ENCODE data around the gene NOS1AP. TPM values are rescaled to one million over a fixed set of nuclear protein-coding genes. Genes with fewer than 3 reads are reported as not detected.

NOS1AP gene
- total RNA-seq, 1 donor from 2014 or later, result 2.0 TPM

DNA sequence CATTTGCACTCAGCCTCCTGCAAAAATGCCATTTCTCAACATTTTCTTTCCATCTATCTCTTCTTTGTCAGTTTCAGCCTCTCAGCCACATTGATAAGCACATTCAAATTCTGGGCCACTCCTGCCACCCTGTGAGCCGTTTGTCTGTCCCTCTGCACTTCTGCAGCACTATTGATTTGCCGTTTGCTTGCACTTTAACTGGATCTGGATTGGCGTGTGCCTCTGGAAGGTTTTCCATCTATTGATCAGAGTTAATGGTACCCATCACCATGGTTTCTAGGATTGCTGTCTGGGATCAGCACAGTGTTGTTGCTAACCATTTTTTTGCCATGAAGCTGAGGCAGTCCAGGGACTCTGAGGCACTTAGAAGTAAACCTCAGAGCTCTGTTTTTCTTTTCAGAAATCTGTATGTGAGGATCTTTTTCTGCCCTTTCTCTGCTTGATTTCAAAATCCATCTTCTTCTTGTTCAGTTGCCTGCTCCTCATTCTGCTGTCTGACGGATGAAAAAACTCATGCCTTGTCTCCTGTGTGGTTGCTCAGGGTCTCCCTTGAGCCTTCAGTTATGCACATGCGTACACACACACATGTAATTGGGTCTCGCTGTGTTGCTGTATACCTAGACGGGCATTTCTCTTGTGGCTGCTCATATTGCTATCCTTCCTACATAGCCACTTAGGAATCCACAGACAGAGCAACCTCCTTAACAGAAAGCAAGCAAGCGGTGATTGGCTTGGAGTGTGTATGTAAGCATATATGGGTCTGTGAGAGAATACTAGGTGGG lies 67.9 kb downstream of the NOS1AP start:
- H3K9me3 ChIP-seq, result no peaks in the 10 kb centered on the region
- H3K27me3 ChIP-seq, result no peaks in the 10 kb centered on the region
- H3K4me3 ChIP-seq, result no peak overlapping the region
- no peak for TF ChIP-seq POLR2AphosphoS5 (IDR thresholded peaks at IDR 0.05; ENCODE audit: insufficient read depth in 1 of 2, low read depth in 1 of 2)
- intact Hi-C loops (cut with DNase I), result no loop called here
- no peak for DNase-seq (ENCODE audit: extremely low spot score in 2 of 2)
- no peak overlapping the region for H3K27ac ChIP-seq
- no peaks in the 10 kb centered on the region for H3K36me3 ChIP-seq
- no peaks in the 10 kb centered on the region for H3K4me1 ChIP-seq

- DNase-seq (ENCODE audit: extremely low spot score in 2 of 2), result no peak
These were observed 68.6 kb downstream of the NOS1AP start for GRCh38 chr1:162138112-162138511.

GRCh38 chr1:162138599-162139181 lies 69.2 kb downstream of the NOS1AP start:
- DNase-seq (ENCODE audit: extremely low spot score in 2 of 2), result no peak
- Histone ChIP-seq H3K36me3 (no peaks in the 10 kb centered on the region), H3K4me1 (no peaks in the 10 kb centered on the region), H3K9me3 (no peaks in the 10 kb centered on the region), H3K27ac (no peak overlapping the region), H3K4me3 (no peak overlapping the region), H3K27me3 (no peaks in the 10 kb centered on the region)
- TF ChIP-seq POLR2A (IDR thresholded peaks at IDR 0.05) (no peak), POLR2AphosphoS5 (IDR thresholded peaks at IDR 0.05; ENCODE audit: insufficient read depth in 1 of 2, low read depth in 1 of 2) (no peak), CTCF (IDR thresholded peaks at IDR 0.05) (no peak)
- intact Hi-C loops (cut with DNase I), result no loop called here

More at GRCh38 chr1:162138112-162138511, 68.6 kb downstream of the NOS1AP start:
- Histone ChIP-seq H3K4me3 (no peak overlapping the region), H3K27ac (no peak overlapping the region), H3K4me1 (no peaks in the 10 kb centered on the region), H3K36me3 (no peaks in the 10 kb centered on the region), H3K27me3 (no peaks in the 10 kb centered on the region), H3K9me3 (no peaks in the 10 kb centered on the region)
- TF ChIP-seq CTCF (IDR thresholded peaks at IDR 0.05), result no peak
- intact Hi-C loops (cut with DNase I), result no loop called here

GRCh38 chr1:162139211-162139610 lies 69.7 kb downstream of the NOS1AP start:
- Histone ChIP-seq H3K27ac (no peak overlapping the region), H3K4me1 (no peaks in the 10 kb centered on the region)
- no peak for TF ChIP-seq POLR2A (IDR thresholded peaks at IDR 0.05)
- no peak for TF ChIP-seq CTCF (IDR thresholded peaks at IDR 0.05)
- no peak for TF ChIP-seq POLR2AphosphoS5 (IDR thresholded peaks at IDR 0.05; ENCODE audit: insufficient read depth in 1 of 2, low read depth in 1 of 2)

DNA sequence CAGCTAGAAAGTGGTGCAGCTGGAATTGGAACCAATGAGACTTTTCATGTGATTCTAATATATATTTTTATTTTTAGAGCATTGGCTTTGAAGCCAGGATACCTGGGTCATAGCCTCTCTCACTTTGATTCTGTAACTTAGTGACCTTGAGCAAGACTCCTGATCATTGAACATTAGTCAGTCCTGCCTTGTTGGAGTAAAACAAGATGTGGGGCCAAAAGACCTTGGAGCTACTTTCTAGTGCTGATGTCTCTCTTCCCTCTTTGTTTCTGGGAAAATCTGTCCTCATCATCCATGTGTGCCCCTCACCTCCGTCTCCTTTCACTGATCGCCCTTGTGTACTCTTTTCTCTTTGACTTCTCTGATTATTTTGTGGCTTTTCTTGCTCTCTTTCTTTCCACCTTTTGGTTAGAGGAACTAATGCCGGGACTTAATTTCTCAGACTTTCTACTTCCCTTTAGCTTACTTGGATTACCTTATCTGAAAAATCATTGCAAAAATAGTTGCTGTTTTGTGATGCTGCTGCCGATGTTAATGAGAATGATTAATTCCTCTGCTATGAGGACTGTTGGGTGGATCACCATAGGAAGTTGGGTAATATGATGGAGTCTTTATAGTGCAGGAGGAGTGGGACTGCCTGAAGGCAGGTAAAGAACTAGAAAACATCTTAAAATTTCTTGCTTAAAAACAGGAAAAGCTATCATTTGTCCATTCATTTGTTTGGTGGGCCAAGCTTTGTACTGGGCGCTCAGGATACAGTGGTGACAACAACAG lies 72.0 kb downstream of the NOS1AP start:
- intact Hi-C loops (cut with DNase I), result no loop called here
- TF ChIP-seq CTCF (IDR thresholded peaks at IDR 0.05) (no peak), POLR2A (IDR thresholded peaks at IDR 0.05) (no peak), POLR2AphosphoS5 (IDR thresholded peaks at IDR 0.05; ENCODE audit: insufficient read depth in 1 of 2, low read depth in 1 of 2) (no peak)
- no peak for DNase-seq (ENCODE audit: extremely low spot score in 2 of 2)

More at GRCh38 chr1:162139211-162139610, 69.7 kb downstream of the NOS1AP start:
- Histone ChIP-seq H3K9me3 (no peaks in the 10 kb centered on the region), H3K27me3 (no peaks in the 10 kb centered on the region), H3K36me3 (no peaks in the 10 kb centered on the region), H3K4me3 (no peak overlapping the region)
- no peak for DNase-seq (ENCODE audit: extremely low spot score in 2 of 2)
- intact Hi-C loops (cut with DNase I), result no loop called here

More for the DNA sequence above, 72.0 kb downstream of the NOS1AP start:
- Histone ChIP-seq H3K4me1 (no peaks in the 10 kb centered on the region), H3K4me3 (no peak overlapping the region), H3K27me3 (no peaks in the 10 kb centered on the region), H3K9me3 (no peaks in the 10 kb centered on the region), H3K27ac (no peak overlapping the region), H3K36me3 (no peaks in the 10 kb centered on the region)

All from vagina (tissue), 2 donors.